Esophagus squamous epithelium (tissue), 4 donors: ENCODE measurements around the gene CSRNP3.

ENCODE experiments used
- POLR2A ChIP-seq, 4 donors: fragments of 450-650 bp; IDR thresholded peaks; one replicate each; pipeline ENCODE4 v1.6.1; 2017; ENCODE audit warnings: antibody characterized with exemption in 4 of 4, mild to moderate bottlenecking in 4 of 4, moderate library complexity in 3 of 4
- TF ChIP-seq, protein P1 (sequence below), 6 experiments: fragments of 450-650 bp in 4 of 6; fragments of 200-600 bp in 2 of 6; sonication (generic) in 2 of 6; IDR thresholded peaks; one replicate each; pipeline ENCODE4 v1.5.1; 2016 to 2019; ENCODE audit warnings: antibody characterized with exemption in 6 of 6, mild to moderate bottlenecking in 4 of 6, moderate library complexity in 4 of 6

DNA sequence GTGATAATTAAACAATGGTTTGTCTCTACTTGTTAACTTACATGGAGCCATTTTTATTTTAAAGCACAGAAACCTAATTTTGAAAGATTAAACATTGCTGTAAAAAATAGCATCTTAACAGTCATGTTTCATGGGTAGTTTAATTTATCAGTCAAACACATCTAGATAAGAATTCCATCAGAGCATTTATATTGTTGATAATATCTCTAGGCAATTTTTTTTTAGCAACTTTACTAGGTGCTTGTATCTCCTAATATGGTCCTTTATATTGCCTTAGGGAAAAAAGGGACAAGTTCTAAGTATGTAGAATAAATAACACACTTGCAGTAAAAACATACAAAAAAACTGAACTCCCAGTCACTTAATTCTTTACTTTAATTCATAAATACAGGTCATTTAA lies 863 bp downstream of the CSRNP3 start:
- TF ChIP-seq, protein P1, sequence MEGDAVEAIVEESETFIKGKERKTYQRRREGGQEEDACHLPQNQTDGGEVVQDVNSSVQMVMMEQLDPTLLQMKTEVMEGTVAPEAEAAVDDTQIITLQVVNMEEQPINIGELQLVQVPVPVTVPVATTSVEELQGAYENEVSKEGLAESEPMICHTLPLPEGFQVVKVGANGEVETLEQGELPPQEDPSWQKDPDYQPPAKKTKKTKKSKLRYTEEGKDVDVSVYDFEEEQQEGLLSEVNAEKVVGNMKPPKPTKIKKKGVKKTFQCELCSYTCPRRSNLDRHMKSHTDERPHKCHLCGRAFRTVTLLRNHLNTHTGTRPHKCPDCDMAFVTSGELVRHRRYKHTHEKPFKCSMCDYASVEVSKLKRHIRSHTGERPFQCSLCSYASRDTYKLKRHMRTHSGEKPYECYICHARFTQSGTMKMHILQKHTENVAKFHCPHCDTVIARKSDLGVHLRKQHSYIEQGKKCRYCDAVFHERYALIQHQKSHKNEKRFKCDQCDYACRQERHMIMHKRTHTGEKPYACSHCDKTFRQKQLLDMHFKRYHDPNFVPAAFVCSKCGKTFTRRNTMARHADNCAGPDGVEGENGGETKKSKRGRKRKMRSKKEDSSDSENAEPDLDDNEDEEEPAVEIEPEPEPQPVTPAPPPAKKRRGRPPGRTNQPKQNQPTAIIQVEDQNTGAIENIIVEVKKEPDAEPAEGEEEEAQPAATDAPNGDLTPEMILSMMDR (IDR thresholded peaks at IDR 0.05) = no peak
- no peak for TF ChIP-seq POLR2A (IDR thresholded peaks at IDR 0.05)
